Keratinocyte (primary cell): Measurements from ENCODE around the gene ELAVL2.

Experiments used
- EZH2 ChIP-seq: IDR thresholded peaks from one replicate; pipeline ENCODE4 v1.6.1; 2012; ENCODE audit warnings: inconsistent platforms, mild to moderate bottlenecking, low read length, moderate library complexity
- TF ChIP-seq, protein P1 (sequence below), 3 experiments: IDR thresholded peaks in 1 of 3; conservative IDR thresholded peaks in 1 of 3; optimal IDR thresholded peaks in 1 of 3; 2 replicates in 2 of 3; 3 replicates in 1 of 3; pipeline versions ENCODE3 to v1.5.1; 2011; ENCODE audit warnings: low read length in 3 of 3, mild to moderate bottlenecking in 3 of 3, moderate library complexity in 2 of 3, control low read depth in 1 of 3, inconsistent platforms in 1 of 3; ENCODE audit not compliant: insufficient read depth in 2 of 3; ENCODE audit errors: extremely low read depth in 1 of 3

DNA sequence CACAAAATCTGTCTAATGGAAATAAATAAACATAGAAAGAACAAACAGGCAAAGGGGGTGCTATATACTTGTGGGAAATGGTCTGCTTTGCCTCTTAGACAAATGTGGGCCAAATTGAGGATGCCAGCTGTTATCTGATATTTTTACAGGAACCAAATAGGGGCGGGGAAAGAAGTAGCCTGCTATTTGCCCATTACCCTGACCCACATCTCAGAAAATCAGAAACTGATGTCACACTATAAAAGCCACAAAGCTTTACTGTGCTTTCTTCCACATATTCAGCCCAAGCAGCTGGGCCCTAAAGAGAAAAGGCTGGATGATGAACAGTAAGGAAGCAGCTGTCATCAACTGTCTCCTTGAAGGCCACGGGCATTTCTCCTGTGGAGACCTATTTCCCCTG, 97.3 kb downstream of the ELAVL2 start:
- TF ChIP-seq, protein P1, sequence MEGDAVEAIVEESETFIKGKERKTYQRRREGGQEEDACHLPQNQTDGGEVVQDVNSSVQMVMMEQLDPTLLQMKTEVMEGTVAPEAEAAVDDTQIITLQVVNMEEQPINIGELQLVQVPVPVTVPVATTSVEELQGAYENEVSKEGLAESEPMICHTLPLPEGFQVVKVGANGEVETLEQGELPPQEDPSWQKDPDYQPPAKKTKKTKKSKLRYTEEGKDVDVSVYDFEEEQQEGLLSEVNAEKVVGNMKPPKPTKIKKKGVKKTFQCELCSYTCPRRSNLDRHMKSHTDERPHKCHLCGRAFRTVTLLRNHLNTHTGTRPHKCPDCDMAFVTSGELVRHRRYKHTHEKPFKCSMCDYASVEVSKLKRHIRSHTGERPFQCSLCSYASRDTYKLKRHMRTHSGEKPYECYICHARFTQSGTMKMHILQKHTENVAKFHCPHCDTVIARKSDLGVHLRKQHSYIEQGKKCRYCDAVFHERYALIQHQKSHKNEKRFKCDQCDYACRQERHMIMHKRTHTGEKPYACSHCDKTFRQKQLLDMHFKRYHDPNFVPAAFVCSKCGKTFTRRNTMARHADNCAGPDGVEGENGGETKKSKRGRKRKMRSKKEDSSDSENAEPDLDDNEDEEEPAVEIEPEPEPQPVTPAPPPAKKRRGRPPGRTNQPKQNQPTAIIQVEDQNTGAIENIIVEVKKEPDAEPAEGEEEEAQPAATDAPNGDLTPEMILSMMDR (optimal IDR thresholded peaks at IDR 0.05 in 1 of 3, IDR thresholded peaks at IDR 0.05 in 1 of 3, conservative IDR thresholded peaks at IDR 0.05 in 1 of 3; ENCODE audit: extremely low read depth in 1 of 3, insufficient read depth in 2 of 3, low read length in 3 of 3) = no peak
- TF ChIP-seq EZH2 = no peak
